Right lobe of liver (tissue), 4 donors: Measurements from ENCODE around the gene FRS2.

ENCODE experiments used
- CTCF ChIP-seq, 4 donors: fragments of 200-600 bp in 3 of 4; fragments of 450-650 bp in 1 of 4; IDR thresholded peaks; one replicate each; pipeline versions ENCODE4 v1.5.1 to v1.8.0; 2016 to 2022; ENCODE audit warnings: antibody characterized with exemption in 4 of 4, mild to moderate bottlenecking in 2 of 4
- POLR2A ChIP-seq: fragments of 450-650 bp; IDR thresholded peaks from one replicate; pipeline ENCODE4 v1.6.1; 2017; ENCODE audit warnings: antibody characterized with exemption, mild to moderate bottlenecking
- donor health status: DM: no; HTN: no; CAD: no.
- donor health status: DM: no; HTN: no; CAD: no.
- donor health status: DM: no; HTN: yes; CAD: no.

DNA sequence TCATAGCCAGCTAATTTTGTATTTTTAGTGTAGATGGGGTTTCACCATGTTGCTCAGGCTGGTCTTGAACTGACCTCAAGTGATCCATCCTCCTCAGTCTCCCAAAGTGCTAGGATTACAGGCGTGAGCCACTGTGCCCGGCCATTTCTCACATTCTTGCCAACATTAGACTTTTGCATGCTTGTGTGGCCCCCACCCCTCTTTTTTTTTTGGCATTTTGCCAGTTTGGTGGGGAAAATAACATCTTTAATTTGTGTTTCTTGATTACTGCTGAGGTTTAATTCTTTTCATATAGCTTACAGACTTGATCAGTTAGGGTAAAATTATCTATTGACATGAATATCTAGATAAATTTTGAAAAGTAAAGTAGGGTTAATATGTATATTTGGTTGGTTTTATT is 118.9 kb downstream of the FRS2 start:
- TF ChIP-seq CTCF (IDR thresholded peaks at IDR 0.05), result no peak
- no peak for TF ChIP-seq POLR2A
